Measurements from ENCODE around the gene S100A1. TPM values are rescaled to one million over a fixed set of nuclear protein-coding genes. Genes with fewer than 3 reads are reported as not detected.

S100A1 gene
- total and polyA plus RNA-seq, 2 of the 8 experiments (the other 6 are each of a cell fraction or from before 2014, with no cell fraction given) = 2.0 TPM; not detected in 1

DNA sequence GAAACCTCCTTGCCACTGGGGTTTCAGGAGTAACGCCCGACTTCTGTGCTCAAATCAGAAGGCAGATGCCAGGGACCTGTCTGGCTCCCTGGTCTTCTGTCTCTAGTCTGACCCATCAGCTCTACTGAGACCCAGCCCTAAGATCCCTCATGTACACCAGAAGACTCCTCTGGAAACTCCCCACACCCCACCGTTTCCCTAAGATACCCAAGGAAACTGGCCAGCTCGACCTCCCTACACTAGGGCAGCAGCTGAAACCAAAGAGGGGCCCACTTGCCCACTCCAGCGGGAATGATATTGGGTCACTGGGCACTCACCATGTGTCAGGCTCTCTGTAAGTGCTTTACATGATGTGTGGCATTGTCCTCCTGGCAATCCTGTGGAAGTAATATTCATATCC is 14.8 kb upstream of the S100A1 start (continued):
- TF ChIP-seq CEBPB (IDR thresholded peaks at IDR 0.05; ENCODE audit: low read depth, low read length) = no peak
- TF ChIP-seq NRF1 (IDR thresholded peaks at IDR 0.05; ENCODE audit: low read depth, low read length) = no peak
- TF ChIP-seq JUN (IDR thresholded peaks at IDR 0.05; ENCODE audit: low read depth, low read length) = no peak
- no peak for TF ChIP-seq SRF (IDR thresholded peaks at IDR 0.05; ENCODE audit: low read depth, low read length)
- TF ChIP-seq EGR1 (IDR thresholded peaks at IDR 0.05; ENCODE audit: borderline replicate concordance, low read depth, low read length) = no peak
- no peak for TF ChIP-seq CBX8 (IDR thresholded peaks at IDR 0.05; ENCODE audit: borderline replicate concordance, low read depth, low read length)
- no peak for TF ChIP-seq SIRT6 (IDR thresholded peaks at IDR 0.05; ENCODE audit: low read length)
- TF ChIP-seq PHF8 (conservative IDR thresholded peaks at IDR 0.05; ENCODE audit: low read depth, low read length) = no peak

Measured in H1 (cell line).